BJ (cell line): ENCODE measurements around the gene SPATA31D3. TPM values are rescaled to one million over a fixed set of nuclear protein-coding genes. Genes with fewer than 3 reads are reported as not detected.
"Not testable (repeated sequence)": the region's sequence is repeated elsewhere in the genome, so short reads cannot be mapped to it uniquely, and the experiment has no call there.

Experiments used
- CTCF ChIA-PET: fragments of 350-600 bp; formaldehyde crosslinking; extraction: SDS; loops from one replicate; lab custom pipeline; 2021; ENCODE audit warnings: antibody characterized with exemption, inconsistent platforms; lab: Yijun Ruan, JAX
- POLR2A ChIA-PET: fragments of 300-600 bp; sonication (Branson Sonifier 250); formaldehyde crosslinking; extraction: SDS; loops from one replicate; lab custom pipeline; 2021; ENCODE audit warnings: antibody characterized with exemption; lab: Charles Lee
- DNase-seq: peaks from one replicate; pipeline ENCODE4 v3.0.0-alpha.2; 2011; ENCODE audit warnings: low read depth
- H3K27me3 ChIP-seq: 2 replicates; pipeline ENCODE4 v1.6.0; 2011; ENCODE audit warnings: low read length; ENCODE audit not compliant: control insufficient read depth, insufficient read depth
- H3K36me3 ChIP-seq: 2 replicates; pipeline ENCODE4 v1.5.1; 2011; ENCODE audit warnings: low read length; ENCODE audit not compliant: control insufficient read depth, insufficient read depth
- H3K4me3 ChIP-seq: 2 replicates; pipeline ENCODE4 v1.5.1; 2011; ENCODE audit warnings: low read depth, mild to moderate bottlenecking, control low read depth, low read length
- CTCF ChIP-seq: IDR thresholded peaks from 2 replicates; pipeline ENCODE4 v1.5.1; 2011; ENCODE audit warnings: low read depth, mild to moderate bottlenecking, control low read depth, inconsistent platforms, low read length, moderate library complexity; ENCODE audit not compliant: insufficient read depth
- polyA plus RNA-seq: library from polyadenylated mRNA; depleted of rRNA; stranded (reverse); fragments of >200 nt; gene quantifications from 2 replicates; pipeline ENCODE4 v1.2.3, GENCODE V29; 2011

The SPATA31D3 gene
- polyA plus RNA-seq, 1 experiment, result not detected

- Histone ChIP-seq H3K36me3 (no peaks in the 10 kb centered on the region), H3K4me3 (no peak overlapping the region), H3K27me3 (peaks cover 2% of the 10 kb centered on the region; the same call in 1 of the 2 replicates)
- no peak for DNase-seq
- ChIA-PET CTCF (no interaction called here), POLR2A (no interaction called here)
- no peak for TF ChIP-seq CTCF
Measured at GRCh38 chr9:81902626-81903025, 40.7 kb upstream of the SPATA31D3 start.

- Histone ChIP-seq H3K36me3 (no peaks in the 10 kb centered on the region), H3K4me3 (no peak overlapping the region), H3K27me3 (0 out of 2 replicates have a peak, but pooled peaks cover 2% of the 10 kb centered on the region)
- DNase-seq, result no peak
- ChIA-PET CTCF (no interaction called here), POLR2A (no interaction called here)
- no peak for TF ChIP-seq CTCF
Measured at GRCh38 chr9:81906671-81907070, 36.6 kb upstream of the SPATA31D3 start.

GRCh38 chr9:81912135-81912534, 31.2 kb upstream of the SPATA31D3 start:
- no peaks in the 10 kb centered on the region for H3K36me3 ChIP-seq
- ChIA-PET POLR2A (no interaction called here), CTCF (interaction anchor here (0.6 kb wide), 2 partner anchors 375 to 906 kb away, joined by 3 to 4 read pairs; no protein-coding TSS in a partner anchor)
- DNase-seq, result no peak
- no peak for TF ChIP-seq CTCF
- no peaks in the 10 kb centered on the region for H3K27me3 ChIP-seq
- H3K4me3 ChIP-seq, result no peak overlapping the region

GRCh38 chr9:81915801-81916505, 27.3 kb upstream of the SPATA31D3 start:
- H3K4me3 ChIP-seq, result no peak overlapping the region
- no peaks in the 10 kb centered on the region for H3K27me3 ChIP-seq
- ChIA-PET POLR2A (no interaction called here), CTCF (no interaction called here)
- TF ChIP-seq CTCF, result no peak
- no peaks in the 10 kb centered on the region for H3K36me3 ChIP-seq
- no peak for DNase-seq

DNA sequence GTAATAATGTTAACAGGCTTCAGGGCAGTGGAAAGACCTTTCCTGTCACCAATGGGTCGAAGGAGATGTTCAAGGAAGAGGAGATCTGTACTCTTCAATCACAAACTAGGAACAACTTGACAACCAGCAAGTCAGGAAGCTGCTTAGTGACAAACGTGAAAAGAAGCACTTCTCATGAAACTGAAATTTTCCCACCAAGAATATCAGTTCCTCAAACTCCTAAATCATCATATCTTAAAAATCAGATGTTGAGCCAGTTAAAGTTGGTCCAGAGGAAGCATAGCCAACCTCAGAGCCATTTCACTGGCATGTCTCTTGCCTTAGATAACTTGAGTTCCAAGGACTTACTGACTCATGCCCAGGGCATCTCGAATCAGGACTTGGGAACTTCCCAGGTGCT, 24.8 kb upstream of the SPATA31D3 start:
- H3K4me3 ChIP-seq, DNase-seq, H3K27me3 ChIP-seq, POLR2A ChIA-PET, H3K36me3 ChIP-seq, CTCF ChIA-PET: not testable (repeated sequence)

GRCh38 chr9:81928305-81928704, 15.0 kb upstream of the SPATA31D3 start, which contains the start of gene SPATA31D4:
Gene SPATA31D4 (plus strand): TSS chr9:81928428. CDS start chr9:81928514, 86 bp downstream.
- CTCF ChIA-PET, H3K36me3 ChIP-seq, H3K4me3 ChIP-seq, DNase-seq, H3K27me3 ChIP-seq, POLR2A ChIA-PET: not testable (repeated sequence)

GRCh38 chr9:81930147-81930546, 13.2 kb upstream of the SPATA31D3 start:
- H3K36me3 ChIP-seq, H3K4me3 ChIP-seq, H3K27me3 ChIP-seq, DNase-seq, POLR2A ChIA-PET, CTCF ChIA-PET: not testable (repeated sequence)

- DNase-seq, CTCF ChIA-PET, POLR2A ChIA-PET, H3K27me3 ChIP-seq, H3K4me3 ChIP-seq, H3K36me3 ChIP-seq: not testable (repeated sequence)
Measured at GRCh38 chr9:81933547-81933946, 9.8 kb upstream of the SPATA31D3 start.

- H3K27me3 ChIP-seq, DNase-seq, H3K4me3 ChIP-seq, POLR2A ChIA-PET, CTCF ChIA-PET, H3K36me3 ChIP-seq: not testable (repeated sequence)
Measured at GRCh38 chr9:81948650-81949049, 5.3 kb downstream of the SPATA31D3 start.
